Activated CD4-positive, CD25-positive, alpha-beta regulatory T cell treated with anti-CD3 and anti-CD28 coated beads, Interleukin-2, amount 50 U/mL, for 72 hours (primary cell): Measurements from ENCODE around the gene TNS1.

Experiments
- DNase-seq: peaks from one replicate; pipeline ENCODE4 v3.0.0; 2021

TNS1 gene

DNA sequence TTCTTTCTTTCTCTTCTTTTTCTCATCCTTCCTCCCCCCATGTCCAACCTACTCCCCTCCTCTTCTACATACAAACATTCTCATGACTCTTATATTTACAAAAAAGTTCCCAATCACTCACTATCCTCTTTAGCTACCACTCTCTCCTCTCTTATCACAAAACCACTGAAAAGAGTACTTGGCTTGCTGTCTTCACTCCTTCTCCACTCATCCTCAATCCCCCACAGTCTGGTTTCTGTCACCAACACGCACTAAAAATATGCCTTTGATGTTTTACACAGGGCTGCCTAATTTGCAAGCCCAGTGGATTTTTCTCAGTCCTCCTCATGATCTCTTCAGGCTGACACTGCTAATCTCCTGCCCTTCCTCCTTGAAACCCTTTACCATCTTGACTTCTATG lies 159.5 kb downstream of the TNS1 start:
- no peak for DNase-seq

DNA sequence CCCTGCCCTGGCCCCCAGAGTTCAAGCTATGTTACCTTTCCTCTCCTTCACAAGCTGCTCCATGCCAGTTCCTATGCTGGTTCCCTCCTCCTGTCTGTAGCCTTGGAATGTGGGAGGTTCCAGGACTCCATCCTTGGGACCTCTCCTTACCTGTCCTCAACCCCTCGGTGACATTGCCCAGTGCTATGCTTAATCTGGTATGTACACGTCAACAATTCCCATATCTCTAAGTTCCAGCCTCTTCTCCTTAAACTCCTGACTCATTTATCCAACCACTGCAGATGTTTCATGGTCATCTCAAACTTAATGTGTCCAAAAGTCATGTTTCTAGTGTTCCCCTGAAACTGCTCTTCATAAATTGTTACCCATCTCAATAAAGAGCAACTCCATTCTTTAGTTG lies 160.8 kb downstream of the TNS1 start:
- DNase-seq = no peak

DNA sequence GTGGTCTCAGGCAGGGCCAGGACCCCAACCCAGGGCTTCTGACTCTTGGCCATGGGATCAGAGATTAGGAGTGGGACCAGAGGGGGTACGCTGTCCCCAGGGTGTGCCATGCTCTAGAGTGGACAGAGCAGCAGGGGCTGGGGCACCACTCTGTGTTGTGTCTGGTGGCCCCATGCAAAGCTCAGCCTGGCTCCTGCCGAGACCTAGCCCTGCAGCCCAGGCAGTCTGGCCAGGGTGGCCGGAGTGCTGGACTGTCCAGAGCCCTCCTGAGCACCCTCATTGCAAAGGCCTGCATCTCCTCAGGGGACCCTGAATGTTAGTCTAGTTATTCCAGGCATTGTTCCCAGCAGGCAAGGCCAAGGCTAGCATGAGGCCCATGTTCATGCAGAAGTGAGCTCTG lies 162.3 kb downstream of the TNS1 start:
- no peak for DNase-seq

DNA sequence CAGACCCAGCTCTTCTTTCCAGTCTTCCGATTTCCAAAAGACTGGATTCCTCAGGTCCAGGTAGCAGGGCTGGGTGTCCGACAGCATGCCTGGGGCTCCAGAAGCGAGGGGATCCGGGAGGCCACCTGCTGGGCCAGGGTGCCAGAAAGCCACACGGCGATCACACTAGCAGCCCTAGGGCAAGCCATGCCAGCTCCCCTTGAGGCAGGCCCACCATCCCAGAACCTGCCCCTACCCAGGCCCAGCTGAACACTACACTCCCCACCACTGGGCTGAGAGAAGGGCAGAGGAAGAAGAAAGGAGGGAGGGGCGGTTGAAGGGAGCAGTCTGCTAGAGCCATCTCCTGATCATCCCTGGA lies 163.1 kb downstream of the TNS1 start:
- DNase-seq = no peak

DNA sequence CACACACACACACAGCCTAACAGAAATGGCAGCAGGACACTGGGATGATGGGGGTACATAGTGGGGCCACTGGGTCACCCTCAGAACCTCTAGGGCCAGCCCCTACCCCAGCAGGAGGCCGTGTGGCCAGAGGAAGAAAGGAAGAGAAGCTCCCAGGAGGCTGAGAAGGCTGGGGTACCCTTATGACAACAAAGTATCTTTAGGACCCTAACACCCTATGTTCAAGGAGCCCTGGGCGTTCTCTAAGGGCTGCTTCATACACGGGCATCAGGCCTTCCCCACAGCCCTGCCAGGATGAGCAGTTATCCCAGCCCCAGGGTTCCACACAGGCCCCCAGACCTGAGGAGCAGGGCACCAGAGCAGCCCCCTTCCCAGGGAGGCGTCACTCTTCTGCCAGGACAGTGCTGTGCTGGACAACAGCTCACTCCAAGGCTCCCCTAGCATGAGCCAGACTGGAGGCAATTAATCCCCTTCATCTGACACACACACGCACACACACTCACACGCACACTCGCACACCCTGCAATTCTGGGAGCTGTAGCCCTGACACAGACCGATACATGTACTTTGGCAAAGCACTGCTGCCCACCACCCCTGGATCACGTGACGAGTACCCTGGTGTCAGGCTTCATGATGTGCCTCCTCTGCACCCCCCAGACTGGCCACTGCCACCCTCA lies 163.6 kb downstream of the TNS1 start:
- no peak for DNase-seq

DNA sequence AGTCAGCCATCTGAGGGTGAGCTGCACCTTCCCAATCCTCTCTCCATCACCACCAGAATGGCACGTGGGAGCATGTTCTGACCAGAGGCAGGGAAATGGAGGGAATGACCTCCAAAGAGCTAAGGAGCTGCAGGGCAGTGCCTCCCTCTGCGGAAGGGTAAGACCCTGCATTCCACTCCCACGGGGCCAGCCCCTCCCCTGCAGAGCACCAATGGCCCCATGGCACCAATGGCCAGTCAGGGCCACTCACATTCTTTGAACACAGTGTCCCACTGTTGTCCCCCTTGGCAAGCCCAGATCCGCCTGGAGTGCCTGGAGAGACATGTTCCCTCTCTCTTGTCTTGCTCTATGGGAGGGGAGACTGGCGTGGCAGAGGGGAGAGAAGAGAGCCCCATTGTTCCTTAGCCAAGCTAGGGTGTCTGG lies 164.4 kb downstream of the TNS1 start:
- no peak for DNase-seq

DNA sequence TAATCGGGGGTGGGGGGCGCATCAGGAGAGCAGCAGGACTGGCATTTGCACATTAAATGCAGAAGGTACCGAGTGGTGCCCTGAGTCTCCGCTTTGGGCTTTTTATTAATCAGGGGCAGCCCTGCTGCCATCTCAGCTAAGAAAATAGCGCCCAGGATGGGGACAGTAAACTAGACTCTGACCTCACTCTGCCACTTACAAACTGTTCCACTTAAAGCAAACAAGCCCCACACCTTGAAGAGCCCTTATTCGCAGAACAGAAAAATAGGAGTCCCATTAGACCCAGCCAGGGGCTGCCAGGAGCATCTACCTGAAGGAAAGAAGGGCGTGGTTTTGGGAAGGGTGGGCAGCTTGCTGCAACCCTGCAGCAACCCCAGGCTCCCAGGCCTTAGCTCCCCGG lies 165.3 kb downstream of the TNS1 start:
- no peak for DNase-seq

DNA sequence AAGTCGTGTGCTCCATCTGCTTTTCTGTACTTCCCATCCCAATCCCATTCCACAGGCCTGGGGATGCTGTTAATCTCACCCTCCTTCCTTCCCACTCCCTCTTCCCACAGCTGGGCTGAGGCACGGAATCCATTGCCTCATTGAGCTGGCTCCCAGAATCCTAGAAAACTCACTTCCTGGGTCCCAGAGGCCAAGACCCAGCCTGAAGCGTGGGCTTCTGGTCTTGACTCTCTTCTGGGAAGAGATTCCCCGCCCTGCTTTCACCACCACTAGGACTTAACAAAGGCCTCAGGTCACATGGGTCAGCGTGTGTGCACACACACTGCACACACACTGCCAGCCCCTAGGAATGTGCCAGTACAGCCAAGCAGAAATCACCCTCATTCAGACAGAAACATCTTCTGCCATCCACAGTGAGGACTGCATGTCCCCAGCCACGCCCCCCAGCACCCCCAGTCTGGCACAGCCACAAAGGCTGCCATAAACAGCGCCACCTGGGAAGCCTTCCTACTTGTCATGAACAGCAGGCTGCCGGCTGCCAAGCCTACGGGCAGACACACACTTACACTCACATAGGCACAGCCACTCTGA lies 165.8 kb downstream of the TNS1 start:
- no peak for DNase-seq

DNA sequence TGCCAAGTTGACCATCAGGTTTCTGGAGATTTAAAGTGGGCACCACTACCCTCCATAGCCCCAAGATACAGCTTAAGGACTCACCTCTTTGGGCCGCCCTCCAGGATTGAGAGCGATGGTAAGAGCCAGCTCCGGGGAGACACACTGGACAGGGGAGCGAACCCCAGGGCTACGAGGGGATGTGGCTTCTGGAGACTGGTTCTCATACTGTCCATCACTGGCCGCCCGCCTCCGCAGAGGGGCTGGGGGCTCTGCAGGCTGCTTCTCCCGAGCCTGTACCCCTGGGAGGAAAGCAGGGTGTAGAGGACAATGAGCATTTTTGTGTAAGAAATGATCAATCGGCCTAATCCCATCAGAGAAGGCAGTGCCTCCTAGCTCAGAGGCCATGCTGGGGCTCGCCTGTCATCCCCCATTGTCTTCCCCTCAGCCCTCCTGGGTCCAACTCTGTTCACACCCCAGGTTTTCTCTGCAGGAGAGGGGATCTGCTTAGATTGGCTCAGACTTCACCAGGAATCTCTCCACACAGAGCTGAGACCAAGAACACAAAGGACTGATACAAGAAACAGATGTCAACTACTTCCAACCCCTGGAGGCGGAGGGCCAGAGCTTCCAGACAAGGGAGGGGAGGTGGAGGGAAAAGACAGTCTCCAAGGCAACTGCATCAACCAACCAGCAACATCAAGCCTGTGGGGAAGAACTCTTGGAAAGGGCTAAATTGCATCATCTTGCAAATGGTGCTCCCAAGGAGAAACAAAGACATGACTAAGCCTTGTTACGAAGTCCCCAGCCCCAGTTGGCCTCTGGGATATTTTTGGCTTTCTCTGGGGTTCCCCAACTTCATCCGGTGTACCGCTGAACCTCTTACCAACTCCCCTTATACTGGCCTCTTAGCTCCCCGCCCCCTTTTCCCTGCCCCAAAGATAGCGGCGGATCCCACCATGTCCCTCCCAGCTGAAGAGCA lies 166.6 kb downstream of the TNS1 start:
- no peak for DNase-seq

DNA sequence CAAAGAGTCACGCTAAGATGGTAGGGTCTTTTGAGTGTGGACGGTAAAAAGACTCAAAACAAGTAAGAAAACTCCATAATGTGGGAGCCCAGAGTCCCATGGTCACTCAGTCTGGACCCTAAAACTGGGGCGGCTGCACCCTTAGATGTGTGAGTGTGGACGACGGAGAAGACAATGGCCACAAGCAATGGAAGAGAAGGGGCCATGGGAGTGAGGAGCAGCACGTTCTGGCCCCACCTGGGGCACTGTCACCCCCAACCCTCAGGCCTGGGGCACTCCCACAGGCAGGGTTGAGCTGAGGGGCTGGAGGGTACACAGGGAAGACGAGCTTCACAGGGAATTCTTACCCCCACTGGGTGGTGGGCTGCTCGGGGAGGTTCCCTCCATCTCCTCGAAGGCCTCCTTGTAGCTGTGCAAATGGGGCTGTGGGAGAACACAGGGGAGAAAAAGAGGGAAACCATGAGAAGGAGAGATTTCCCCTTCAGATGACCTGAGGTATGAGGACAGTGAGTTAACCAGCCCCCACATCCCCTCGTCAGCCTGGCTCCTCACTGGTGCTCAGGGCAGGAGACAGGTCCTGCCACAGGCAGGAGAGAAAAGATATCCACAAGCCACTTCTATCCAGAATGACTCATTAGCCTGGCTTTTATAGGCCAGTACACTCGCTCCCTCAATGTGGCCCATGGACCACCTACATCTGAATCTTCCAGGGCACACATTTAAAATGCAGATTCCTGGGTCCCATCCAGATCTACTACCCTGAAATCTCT lies 167.9 kb downstream of the TNS1 start:
- DNase-seq = no peak

DNA sequence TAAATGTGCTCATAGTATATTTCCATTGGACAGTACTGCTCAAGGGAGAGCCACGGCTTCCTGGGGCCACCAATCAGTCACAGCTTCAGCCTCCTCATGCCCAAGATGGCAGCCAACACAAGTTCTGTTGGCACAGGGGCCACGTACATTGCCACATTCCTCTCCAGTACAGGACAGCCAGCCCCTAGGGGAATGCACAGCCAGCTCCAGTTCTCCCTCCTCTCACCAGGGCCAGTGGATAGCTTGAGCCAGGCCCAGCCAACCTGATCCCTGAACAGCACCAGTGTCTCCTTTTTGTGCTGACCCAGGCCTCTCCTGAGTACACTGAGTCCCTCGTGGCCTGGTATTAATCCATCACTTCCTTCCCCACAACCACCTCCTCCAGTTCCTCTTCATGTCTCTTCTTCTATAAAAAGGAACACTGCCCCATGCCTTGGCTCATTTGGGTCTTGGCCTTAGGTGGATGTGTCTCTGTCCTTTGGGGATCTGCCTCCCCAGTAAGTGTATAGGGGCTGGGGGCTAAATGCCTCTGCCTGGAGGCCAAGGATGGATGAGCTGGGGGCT lies 168.7 kb downstream of the TNS1 start:
- DNase-seq = no peak

DNA sequence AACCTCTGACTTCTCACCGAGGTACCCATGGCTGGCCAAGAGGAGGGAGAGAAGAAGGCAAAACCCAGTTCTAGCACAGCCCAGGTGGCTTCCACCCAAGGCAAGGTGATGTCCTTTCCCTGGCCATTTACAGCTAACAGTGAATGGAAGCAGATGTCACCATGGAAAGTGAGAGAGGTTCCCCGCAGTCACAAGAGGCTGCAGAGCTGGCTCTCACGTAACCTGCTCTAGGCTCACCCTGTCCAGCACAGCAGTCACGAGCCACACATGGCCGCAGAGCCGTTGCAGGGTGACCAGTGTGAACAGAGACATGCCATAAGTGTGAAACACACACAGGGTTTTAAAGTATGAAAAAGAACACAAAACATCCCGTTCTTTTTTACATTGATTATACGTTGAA lies 169.4 kb downstream of the TNS1 start:
- no peak for DNase-seq

DNA sequence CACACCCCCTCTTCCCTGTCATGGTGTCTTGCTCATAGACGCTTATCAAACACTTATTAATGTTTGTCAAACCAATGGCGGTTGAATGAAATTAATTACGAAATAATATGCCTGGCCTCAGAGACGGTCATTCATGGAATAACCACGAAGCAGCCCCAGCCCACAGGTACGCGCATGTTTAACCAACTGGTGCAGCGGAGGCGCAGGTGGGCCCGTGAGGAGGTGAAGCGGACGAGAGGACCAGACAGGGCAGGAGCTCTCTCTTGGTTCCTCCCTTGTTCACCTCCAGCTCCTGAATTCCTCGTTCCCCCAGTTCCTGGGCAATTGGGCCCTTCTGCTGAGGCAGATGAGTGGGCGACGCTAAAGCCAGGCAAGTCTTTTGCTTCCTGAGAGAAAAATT lies 169.8 kb downstream of the TNS1 start:
- DNase-seq = no peak

DNA sequence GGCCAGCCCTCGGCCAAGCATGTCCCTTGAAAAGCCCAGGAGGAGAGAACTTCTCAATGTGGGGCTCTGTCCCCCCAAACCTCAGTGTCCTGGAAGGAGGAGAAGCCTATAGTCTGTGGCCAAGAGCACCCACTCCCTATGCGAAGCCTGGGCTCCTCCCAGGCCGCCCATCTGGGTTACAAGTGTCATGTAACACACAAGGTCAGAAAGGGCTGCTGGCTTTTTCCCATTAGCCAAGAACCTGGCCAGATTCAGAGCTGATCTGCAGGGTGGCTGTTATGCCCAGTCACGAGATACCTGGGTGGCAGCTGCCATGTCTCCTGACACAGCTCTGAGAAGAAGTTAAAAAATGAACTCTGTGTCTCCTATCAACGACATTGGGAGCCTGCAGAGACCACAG lies 170.7 kb downstream of the TNS1 start:
- no peak for DNase-seq

DNA sequence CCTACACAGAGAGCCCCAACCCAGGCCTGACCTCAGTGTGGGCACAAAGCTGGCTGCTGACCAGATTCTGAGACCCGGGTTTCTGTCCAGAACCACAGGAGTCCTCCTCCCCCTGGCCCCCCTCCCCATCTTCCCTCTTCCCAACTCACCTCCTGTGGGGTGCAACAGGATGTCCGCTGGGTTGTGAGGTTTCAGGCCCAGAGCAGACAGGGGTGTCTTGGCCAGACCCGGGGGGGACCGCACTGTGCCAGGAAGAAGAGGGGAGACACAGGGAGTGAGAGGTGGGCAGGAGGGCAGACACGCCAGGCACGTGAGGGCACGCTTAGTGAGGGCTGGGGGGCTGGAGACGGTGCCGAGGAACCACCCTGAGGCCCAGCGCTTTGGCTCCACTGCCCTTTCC lies 171.5 kb downstream of the TNS1 start:
- no peak for DNase-seq

DNA sequence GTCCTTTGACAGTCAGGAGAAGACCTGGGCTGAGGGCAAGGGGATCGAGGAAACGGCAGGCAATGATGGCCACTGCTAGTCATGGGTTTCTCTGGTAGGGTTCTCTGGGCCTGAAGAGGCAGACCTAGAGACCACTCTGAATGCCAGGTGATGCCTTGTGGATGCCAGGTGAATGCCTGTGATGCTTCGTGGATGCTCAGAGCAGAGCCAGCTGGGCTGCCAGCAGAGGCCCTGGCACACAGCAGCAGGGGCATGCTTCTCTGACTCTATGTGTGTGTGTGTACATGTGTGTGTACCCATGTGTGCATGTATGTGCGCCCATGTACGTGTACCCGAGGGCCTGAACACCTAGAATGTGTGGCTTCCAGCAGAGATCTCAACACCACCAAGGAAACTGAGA lies 172.0 kb downstream of the TNS1 start:
- no peak for DNase-seq

DNA sequence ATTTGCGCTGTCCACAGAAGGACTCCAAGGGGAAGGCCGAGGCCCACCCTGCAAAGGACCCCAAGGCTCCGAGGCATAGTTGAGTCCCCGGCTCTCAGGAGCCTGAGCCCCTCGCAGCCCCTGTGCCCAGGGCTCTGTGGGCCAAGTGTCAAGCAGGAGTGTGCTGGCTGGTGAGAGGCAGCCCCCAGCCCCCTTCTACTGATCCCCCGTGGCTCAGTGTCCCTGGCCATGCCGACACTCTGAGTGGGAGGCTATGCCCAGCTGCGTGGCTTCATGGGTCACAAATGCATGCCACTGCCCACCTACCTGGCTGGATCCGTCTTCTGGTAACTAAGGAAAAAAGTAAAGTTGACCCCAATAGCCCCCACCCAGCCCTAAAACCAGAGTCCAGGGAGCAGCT lies 172.7 kb downstream of the TNS1 start:
- no peak for DNase-seq

DNA sequence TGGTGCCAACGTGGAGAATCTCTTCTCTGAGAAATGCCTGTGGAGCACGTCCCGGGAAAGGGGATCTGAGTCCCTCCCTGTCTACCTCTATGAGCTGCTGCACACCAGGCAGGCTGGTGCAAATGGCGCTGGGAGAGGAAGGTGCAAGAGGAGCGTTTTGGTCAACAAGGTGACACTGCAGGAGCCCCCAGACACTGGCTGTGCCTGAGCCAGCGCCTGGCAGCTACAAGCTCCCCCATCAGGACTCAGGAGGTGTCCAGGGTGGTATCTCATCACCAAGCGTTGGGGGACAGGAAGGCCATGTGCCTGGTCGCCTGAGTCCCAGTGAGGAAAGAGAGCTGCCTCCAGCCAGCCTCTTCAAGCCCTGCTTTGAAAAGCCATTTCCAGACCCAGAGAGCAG lies 173.4 kb downstream of the TNS1 start:
- no peak for DNase-seq

DNA sequence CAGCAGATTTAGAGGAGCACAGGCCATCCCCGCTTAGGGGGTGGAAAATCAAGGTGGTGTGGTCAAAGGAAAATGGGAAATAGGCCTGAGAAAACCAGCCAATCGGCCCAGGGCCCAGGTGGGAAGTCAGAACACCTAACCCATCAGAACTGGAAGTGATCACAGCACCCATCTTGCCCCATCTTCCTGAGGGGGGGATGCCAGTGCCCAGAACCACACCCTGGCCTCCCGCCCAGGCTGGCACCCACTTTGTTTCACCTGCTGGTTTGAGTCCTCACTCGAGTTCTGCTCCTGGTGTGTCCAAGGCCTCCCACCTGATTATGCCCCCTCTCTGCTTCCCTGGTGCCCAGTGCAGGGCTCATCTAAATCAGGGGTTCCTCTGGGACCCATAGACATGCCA lies 174.5 kb downstream of the TNS1 start:
- DNase-seq = no peak

DNA sequence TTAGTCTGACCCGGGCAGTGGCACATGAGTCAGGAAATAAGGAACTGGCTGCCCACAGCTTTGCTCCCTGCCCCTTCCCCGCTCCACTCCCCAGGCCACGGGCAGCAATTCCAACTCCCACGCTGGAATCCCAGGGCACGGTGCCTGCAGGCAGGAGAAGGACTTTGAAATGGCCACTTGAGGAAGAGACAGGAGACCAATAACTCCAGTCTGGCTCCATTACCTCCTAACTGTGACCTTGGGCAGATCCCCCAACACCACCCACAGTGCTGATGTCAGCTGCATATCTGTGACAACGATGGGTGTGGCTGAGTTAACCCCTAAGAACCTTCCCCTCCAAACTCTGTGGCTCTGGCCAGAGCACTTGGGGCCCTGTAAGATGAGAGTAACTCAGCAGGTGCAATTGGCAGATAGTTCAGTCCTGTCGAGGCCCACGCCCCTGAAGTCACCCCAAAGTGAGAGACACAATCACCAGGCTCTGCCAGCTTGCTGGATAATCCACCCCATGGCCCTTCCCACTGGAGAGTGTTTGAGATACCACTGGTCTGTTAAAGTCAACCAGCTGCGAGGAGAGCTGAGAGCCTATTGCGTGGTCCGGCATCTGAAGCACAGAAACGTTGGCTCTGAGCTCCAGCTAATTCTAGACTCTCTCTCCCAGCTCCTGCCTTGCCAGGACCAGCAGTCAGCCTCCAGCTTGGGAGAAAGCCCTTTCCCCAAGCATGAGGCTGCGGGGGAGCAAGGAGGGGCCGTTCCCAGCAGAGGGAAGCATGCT lies 175.2 kb downstream of the TNS1 start:
- DNase-seq = no peak

DNA sequence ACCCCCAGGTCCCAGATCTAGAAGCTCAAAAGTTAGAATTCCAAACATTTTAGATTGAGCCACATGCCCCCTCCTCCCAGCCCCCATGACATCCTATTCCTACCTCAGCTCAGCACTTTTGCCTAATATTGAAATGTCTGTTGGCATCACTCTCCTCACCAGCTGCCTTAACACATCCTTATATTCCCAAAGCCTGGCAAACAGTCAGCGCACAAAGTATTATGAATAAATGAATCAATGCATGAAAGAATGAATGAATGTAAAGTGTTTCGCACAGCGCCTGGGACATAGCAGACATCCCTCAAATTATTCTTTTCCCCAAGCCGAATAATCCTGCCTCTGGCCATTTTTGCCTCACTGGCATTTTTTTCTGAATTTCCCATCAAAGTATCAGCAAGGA lies 175.8 kb downstream of the TNS1 start:
- DNase-seq = no peak

DNA sequence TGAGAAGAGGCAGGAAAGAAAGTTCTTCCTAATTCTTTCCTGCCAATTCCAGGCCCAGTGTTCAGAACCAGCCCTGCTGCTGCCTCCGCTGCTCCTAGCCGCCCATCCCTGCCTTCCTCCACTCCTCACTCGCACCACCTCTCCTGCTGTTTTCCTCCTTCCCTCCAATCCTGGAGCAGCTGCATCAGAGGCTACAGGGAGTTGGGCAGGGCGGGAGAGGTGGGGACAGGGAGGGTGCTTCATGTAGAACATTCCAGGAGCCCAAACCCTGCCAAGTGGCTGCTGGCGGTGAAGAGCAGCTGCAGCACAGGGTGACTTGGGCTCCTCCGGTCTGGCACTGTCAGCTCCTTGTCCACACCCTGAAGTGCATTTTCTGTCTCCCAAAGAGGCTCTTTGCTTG lies 176.3 kb downstream of the TNS1 start:
- DNase-seq = no peak
